Measurements from ENCODE around the gene ADK. TPM values are rescaled to one million over a fixed set of nuclear protein-coding genes. Genes with fewer than 3 reads are reported as not detected.
"Not testable (repeated sequence)": the region's sequence is repeated elsewhere in the genome, so short reads cannot be mapped to it uniquely, and the experiment has no call there.

Gene ADK
- polyA plus RNA-seq, 2 donors, result 27.3 to 45.2 TPM

DNA sequence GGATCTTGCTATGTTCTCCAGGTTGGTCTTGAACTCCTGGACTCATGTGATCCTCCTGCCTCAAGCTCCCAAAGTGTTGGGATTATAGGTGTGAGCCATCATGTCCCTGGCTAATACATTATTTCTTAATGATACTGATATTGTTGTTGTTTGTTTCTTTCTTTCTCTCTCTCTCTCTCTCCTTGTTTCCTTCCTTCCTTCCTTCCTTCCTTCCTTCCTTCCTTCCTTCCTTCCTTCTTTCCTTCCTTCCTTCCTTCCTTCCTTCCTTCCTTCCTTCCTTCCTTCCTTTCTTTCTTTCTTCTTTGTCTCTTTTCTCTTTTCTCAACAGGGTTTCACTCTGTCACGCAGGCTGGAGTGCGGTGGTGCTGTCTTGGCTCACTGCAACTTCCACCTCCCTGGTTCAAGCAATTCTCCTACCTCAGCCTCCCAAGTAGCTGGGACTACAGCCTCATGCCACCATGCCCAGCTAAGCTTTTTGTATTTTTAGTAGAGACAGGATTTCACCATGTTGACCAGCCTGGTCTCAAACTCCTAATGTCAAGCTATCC is 149.1 kb downstream of the ADK start:
- 89 to 100% methylated on average over 2 of the region's 2 CpGs for WGBS, 2 donors
- not testable (repeated sequence) for H3K27me3 ChIP-seq (ENCODE audit: control insufficient read depth in 1 of 2, insufficient read depth in 2 of 2, low read length in 2 of 2); H3K4me3 ChIP-seq (ENCODE audit: low read depth in 1 of 2, low read length in 2 of 2); H3K27ac ChIP-seq (ENCODE audit: low read depth in 2 of 2, low read length in 1 of 2); H3K4me1 ChIP-seq (ENCODE audit: control insufficient read depth in 2 of 2, insufficient read depth in 2 of 2, low read length in 1 of 2); H3K9me3 ChIP-seq (ENCODE audit: control insufficient read depth in 2 of 2, insufficient read depth in 1 of 2, low read depth in 1 of 2, low read length in 1 of 2); H3K36me3 ChIP-seq (ENCODE audit: control insufficient read depth in 2 of 2, insufficient read depth in 2 of 2, low read length in 1 of 2)

DNA sequence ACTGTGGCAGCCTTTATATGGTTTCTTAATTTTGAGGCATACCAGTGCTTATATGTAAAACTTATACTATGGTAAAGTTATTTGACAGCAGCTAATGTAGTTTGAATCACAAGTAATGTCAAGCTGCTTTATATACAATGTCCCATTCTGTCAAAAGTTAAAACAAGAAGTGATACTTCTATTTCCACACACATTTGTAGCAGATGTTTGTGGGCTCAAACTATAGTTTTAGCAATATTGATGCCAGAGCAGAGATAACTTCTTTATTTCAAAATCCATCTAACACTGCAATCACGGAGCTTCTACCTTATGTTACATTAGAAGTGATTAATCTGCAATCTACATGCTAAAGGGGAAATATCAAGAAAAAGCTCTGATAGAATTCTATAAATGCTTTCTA is 149.6 kb downstream of the ADK start:
- Histone ChIP-seq H3K9me3 (ENCODE audit: control insufficient read depth in 2 of 2, insufficient read depth in 1 of 2, low read depth in 1 of 2, low read length in 1 of 2) (no peaks in the 10 kb centered on the region), H3K4me3 (ENCODE audit: low read depth in 1 of 2, low read length in 2 of 2) (no peak overlapping the region), H3K27me3 (ENCODE audit: control insufficient read depth in 1 of 2, insufficient read depth in 2 of 2, low read length in 2 of 2) (no peaks in the 10 kb centered on the region), H3K36me3 (ENCODE audit: control insufficient read depth in 2 of 2, insufficient read depth in 2 of 2, low read length in 1 of 2) (no peaks in the 10 kb centered on the region), H3K27ac (ENCODE audit: low read depth in 2 of 2, low read length in 1 of 2) (no peak overlapping the region), H3K4me1 (ENCODE audit: control insufficient read depth in 2 of 2, insufficient read depth in 2 of 2, low read length in 1 of 2) (no peaks in the 10 kb centered on the region)
- 50 to 83% methylated on average over 1 of the region's 1 CpG for WGBS, 2 donors

DNA sequence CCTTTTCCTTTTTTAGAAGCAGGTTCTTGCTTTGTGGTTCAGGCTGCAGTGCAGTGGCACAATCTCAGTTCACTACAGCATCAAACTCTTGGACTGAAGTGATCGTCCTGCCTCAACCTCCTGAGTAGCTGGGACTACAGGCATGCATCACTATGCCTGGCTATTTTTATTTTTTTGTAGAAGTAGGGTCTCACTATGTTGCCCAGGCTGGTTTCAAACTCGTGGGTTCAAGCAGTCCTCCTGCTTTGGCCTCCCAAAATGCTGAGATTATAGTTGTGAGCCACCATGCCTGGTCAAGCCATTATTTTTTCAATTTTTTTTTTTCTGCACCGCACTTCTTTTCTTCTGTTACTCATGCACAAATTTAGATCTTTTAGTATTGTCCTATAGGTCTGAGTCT is 154.7 kb downstream of the ADK start:
- H3K9me3 ChIP-seq (ENCODE audit: control insufficient read depth in 2 of 2, insufficient read depth in 1 of 2, low read depth in 1 of 2, low read length in 1 of 2), result no peaks in the 10 kb centered on the region
- 93 to 94% methylated on average over 3 of the region's 3 CpGs for WGBS, 2 donors
- no peaks in the 10 kb centered on the region for H3K36me3 ChIP-seq (ENCODE audit: control insufficient read depth in 2 of 2, insufficient read depth in 2 of 2, low read length in 1 of 2)
- H3K4me3 ChIP-seq (ENCODE audit: low read depth in 1 of 2, low read length in 2 of 2), result no peak overlapping the region
- no peak overlapping the region for H3K27ac ChIP-seq (ENCODE audit: low read depth in 2 of 2, low read length in 1 of 2)
- H3K4me1 ChIP-seq (ENCODE audit: control insufficient read depth in 2 of 2, insufficient read depth in 2 of 2, low read length in 1 of 2), result no peaks in the 10 kb centered on the region
- H3K27me3 ChIP-seq (ENCODE audit: control insufficient read depth in 1 of 2, insufficient read depth in 2 of 2, low read length in 2 of 2), result no peaks in the 10 kb centered on the region

DNA sequence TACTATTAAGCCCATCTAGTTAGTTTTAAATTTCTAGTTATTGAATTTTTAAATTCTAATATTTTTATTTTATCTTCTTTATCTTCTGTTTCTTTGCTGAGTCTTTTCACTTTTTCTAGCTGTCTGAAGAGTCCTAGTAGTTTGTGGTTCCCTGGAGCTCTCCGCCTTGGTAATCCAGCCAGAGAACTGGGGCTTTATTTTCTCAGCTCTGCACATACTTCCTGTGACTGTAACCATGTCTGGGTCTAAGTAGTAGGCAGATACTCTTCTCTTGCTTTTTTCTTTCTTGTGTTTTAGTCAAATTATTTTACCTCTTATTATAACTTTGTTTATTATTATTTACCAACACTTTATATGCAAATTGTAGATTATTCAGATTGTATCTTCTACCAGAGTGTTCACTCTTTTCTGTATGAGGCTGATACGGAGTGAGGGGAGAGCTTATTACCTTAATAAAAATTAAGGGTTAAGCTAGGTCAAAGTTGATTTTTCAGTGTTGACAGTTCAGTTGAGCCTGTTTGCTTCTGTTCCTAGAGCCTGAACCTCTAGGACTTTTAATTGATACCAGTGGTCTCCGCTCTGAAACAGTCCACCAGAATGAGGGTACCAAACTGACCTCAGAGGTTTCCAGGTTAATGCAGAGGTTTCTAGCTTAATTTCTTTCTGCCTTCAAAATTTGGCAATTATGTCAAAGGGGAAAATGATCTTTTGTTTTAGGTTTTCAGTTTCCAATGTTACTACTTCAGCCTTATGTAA is 155.4 kb downstream of the ADK start:
- H3K9me3 ChIP-seq (ENCODE audit: control insufficient read depth in 2 of 2, insufficient read depth in 1 of 2, low read depth in 1 of 2, low read length in 1 of 2), result no peaks in the 10 kb centered on the region
- H3K27ac ChIP-seq (ENCODE audit: low read depth in 2 of 2, low read length in 1 of 2), result no peak overlapping the region
- H3K27me3 ChIP-seq (ENCODE audit: control insufficient read depth in 1 of 2, insufficient read depth in 2 of 2, low read length in 2 of 2), result no peaks in the 10 kb centered on the region
- H3K36me3 ChIP-seq (ENCODE audit: control insufficient read depth in 2 of 2, insufficient read depth in 2 of 2, low read length in 1 of 2), result no peaks in the 10 kb centered on the region
- 77 to 88% methylated on average over 3 of the region's 3 CpGs for WGBS, 2 donors
- H3K4me3 ChIP-seq (ENCODE audit: low read depth in 1 of 2, low read length in 2 of 2), result no peak overlapping the region
- H3K4me1 ChIP-seq (ENCODE audit: control insufficient read depth in 2 of 2, insufficient read depth in 2 of 2, low read length in 1 of 2), result no peaks in the 10 kb centered on the region

DNA sequence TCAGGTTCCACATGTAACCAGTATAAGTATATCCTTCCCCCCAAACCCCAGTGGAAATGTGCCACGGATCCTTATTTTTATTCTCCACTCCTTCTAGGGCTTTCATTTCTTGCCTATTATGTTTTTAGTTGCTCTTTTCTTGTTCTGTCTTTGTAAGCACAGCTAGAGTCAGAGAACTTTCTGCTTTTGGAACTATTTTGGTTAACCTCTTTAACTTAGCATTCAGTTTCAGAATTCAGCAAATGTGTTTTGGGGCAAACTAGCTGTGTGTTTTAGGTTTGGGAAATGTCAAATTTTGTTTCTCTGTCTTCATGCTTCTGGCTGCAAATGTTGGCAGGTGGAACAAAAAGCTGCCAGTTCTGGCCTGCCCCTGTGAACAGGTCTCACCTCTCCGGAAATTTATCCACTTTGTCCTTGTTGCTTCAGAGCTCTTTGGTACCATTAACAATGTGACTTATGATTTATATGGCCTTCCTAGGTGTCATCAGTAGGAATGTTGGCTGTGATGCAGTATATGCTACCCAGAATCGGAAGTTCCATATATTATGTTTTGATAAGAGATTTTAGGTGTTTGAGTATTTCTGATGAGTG is 156.1 kb downstream of the ADK start:
- Histone ChIP-seq H3K27me3 (ENCODE audit: control insufficient read depth in 1 of 2, insufficient read depth in 2 of 2, low read length in 2 of 2) (no peaks in the 10 kb centered on the region), H3K4me3 (ENCODE audit: low read depth in 1 of 2, low read length in 2 of 2) (no peak overlapping the region), H3K9me3 (ENCODE audit: control insufficient read depth in 2 of 2, insufficient read depth in 1 of 2, low read depth in 1 of 2, low read length in 1 of 2) (no peaks in the 10 kb centered on the region), H3K36me3 (ENCODE audit: control insufficient read depth in 2 of 2, insufficient read depth in 2 of 2, low read length in 1 of 2) (no peaks in the 10 kb centered on the region), H3K27ac (ENCODE audit: low read depth in 2 of 2, low read length in 1 of 2) (no peak overlapping the region), H3K4me1 (ENCODE audit: control insufficient read depth in 2 of 2, insufficient read depth in 2 of 2, low read length in 1 of 2) (no peaks in the 10 kb centered on the region)
- WGBS, 2 donors, result 46 to 53% methylated on average over 3 of the region's 3 CpGs

DNA sequence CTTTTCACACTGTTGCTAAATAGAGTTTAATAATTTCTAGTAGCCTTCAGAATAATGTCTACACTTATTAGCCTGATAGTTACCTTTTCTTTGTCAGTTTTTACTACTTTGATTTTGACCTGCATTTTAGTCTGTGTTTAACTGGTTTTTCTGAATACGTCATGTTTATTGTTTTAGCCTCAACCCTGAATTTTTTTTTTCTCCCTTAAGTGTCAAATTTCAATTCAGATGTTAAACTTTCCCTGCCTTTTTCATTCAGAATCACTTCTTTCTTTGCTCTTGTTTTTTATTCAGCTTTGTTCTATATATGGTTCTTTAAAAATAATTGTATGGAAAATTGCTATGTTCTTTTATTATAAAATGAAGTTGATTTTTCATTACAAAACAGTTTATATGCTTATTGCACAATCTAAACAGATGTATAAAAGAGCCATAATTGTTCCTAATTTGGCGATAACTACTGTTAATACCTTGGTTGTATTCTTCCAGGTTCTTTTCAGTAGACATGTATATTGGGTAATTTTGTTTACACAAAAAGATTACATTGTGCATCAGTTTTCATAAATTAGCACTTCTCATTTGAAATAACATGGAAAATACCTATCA is 159.7 kb downstream of the ADK start:
- Histone ChIP-seq H3K36me3 (ENCODE audit: control insufficient read depth in 2 of 2, insufficient read depth in 2 of 2, low read length in 1 of 2) (no peaks in the 10 kb centered on the region), H3K4me1 (ENCODE audit: control insufficient read depth in 2 of 2, insufficient read depth in 2 of 2, low read length in 1 of 2) (no peaks in the 10 kb centered on the region), H3K4me3 (ENCODE audit: low read depth in 1 of 2, low read length in 2 of 2) (no peak overlapping the region), H3K27ac (ENCODE audit: low read depth in 2 of 2, low read length in 1 of 2) (no peak overlapping the region), H3K27me3 (ENCODE audit: control insufficient read depth in 1 of 2, insufficient read depth in 2 of 2, low read length in 2 of 2) (no peaks in the 10 kb centered on the region), H3K9me3 (ENCODE audit: control insufficient read depth in 2 of 2, insufficient read depth in 1 of 2, low read depth in 1 of 2, low read length in 1 of 2) (no peaks in the 10 kb centered on the region)
- WGBS, 2 donors, result 76 to 91% methylated on average over 2 of the region's 2 CpGs

DNA sequence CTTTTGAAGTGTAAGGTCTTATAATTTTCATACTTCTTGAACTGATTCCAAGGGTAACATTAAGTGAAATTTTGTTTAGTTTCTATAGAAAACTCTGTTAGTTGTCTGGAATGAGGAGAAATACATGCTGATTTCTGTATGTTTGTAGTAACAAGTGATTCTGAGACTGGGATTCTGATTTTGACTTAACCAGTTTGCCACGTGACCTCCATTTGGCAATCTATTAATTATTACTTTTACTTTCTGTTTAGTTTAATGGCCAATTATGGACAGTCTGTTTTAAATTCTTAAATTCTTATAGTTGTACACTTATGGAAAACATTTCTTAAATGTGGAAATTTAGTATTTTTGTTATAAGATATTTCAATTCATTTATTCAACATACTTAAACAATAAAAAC is 163.1 kb downstream of the ADK start:
- Histone ChIP-seq H3K27ac (ENCODE audit: low read depth in 2 of 2, low read length in 1 of 2) (no peak overlapping the region), H3K27me3 (ENCODE audit: control insufficient read depth in 1 of 2, insufficient read depth in 2 of 2, low read length in 2 of 2) (no peaks in the 10 kb centered on the region), H3K4me1 (ENCODE audit: control insufficient read depth in 2 of 2, insufficient read depth in 2 of 2, low read length in 1 of 2) (no peaks in the 10 kb centered on the region), H3K9me3 (ENCODE audit: control insufficient read depth in 2 of 2, insufficient read depth in 1 of 2, low read depth in 1 of 2, low read length in 1 of 2) (no peaks in the 10 kb centered on the region), H3K36me3 (ENCODE audit: control insufficient read depth in 2 of 2, insufficient read depth in 2 of 2, low read length in 1 of 2) (no peaks in the 10 kb centered on the region), H3K4me3 (ENCODE audit: low read depth in 1 of 2, low read length in 2 of 2) (no peak overlapping the region)
- WGBS, 2 donors, result 13 to 33% methylated on average over 1 of the region's 1 CpG

DNA sequence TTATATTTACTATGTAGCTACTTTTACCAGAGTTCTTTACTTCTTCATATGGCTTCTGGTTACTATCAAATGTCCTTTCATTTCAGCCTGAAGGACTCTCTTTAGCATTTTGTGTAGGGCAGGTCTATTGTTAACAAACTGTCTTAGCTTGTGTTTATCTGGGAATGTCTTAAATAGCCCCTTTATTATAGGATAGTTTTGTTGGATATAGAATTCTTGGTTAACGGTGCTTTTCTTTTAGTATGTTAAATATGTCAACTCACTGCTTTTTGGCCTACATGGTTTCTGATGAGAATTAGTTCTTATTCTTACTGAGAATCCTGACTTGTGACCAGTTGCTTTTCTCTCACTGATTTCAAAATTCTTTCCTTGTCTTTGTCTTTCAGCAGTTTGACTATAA is 169.0 kb downstream of the ADK start:
- no peaks in the 10 kb centered on the region for H3K4me1 ChIP-seq (ENCODE audit: control insufficient read depth in 2 of 2, insufficient read depth in 2 of 2, low read length in 1 of 2)
- no peaks in the 10 kb centered on the region for H3K27me3 ChIP-seq (ENCODE audit: control insufficient read depth in 1 of 2, insufficient read depth in 2 of 2, low read length in 2 of 2)
- no peaks in the 10 kb centered on the region for H3K9me3 ChIP-seq (ENCODE audit: control insufficient read depth in 2 of 2, insufficient read depth in 1 of 2, low read depth in 1 of 2, low read length in 1 of 2)
- no peak overlapping the region for H3K27ac ChIP-seq (ENCODE audit: low read depth in 2 of 2, low read length in 1 of 2)
- H3K36me3 ChIP-seq (ENCODE audit: control insufficient read depth in 2 of 2, insufficient read depth in 2 of 2, low read length in 1 of 2), result no peaks in the 10 kb centered on the region
- no peak overlapping the region for H3K4me3 ChIP-seq (ENCODE audit: low read depth in 1 of 2, low read length in 2 of 2)
- 100% methylated on average over 1 of the region's 1 CpG for WGBS, 2 donors

DNA sequence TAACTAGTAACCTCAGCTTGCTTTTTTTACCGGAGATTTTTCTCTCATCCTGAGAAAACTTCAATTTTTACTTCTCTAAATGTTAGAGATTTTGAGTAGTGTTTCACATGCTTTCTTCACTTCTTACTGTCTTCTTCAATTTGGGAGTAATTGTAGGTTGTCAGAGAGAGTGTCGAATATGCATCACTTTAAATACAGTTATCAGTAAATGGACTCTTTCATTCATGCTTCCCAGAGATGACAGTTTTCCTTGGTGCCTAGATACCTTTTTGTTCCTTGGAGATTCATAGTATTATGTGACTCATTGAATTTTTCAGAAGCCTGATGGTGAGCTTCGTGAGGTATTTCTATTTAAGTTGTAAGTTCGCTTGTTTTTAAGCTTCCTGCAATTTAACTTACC is 169.7 kb downstream of the ADK start:
- H3K36me3 ChIP-seq (ENCODE audit: control insufficient read depth in 2 of 2, insufficient read depth in 2 of 2, low read length in 1 of 2), result no peaks in the 10 kb centered on the region
- no peaks in the 10 kb centered on the region for H3K27me3 ChIP-seq (ENCODE audit: control insufficient read depth in 1 of 2, insufficient read depth in 2 of 2, low read length in 2 of 2)
- no peak overlapping the region for H3K4me3 ChIP-seq (ENCODE audit: low read depth in 1 of 2, low read length in 2 of 2)
- H3K27ac ChIP-seq (ENCODE audit: low read depth in 2 of 2, low read length in 1 of 2), result no peak overlapping the region
- WGBS, 2 donors, result 96 to 97% methylated on average over 4 of the region's 4 CpGs
- no peaks in the 10 kb centered on the region for H3K9me3 ChIP-seq (ENCODE audit: control insufficient read depth in 2 of 2, insufficient read depth in 1 of 2, low read depth in 1 of 2, low read length in 1 of 2)
- no peaks in the 10 kb centered on the region for H3K4me1 ChIP-seq (ENCODE audit: control insufficient read depth in 2 of 2, insufficient read depth in 2 of 2, low read length in 1 of 2)
